ENCODE measurements around the gene OR1J4. TPM values are rescaled to one million over a fixed set of nuclear protein-coding genes. Genes with fewer than 3 reads are reported as not detected.

The OR1J4 gene, protein sequence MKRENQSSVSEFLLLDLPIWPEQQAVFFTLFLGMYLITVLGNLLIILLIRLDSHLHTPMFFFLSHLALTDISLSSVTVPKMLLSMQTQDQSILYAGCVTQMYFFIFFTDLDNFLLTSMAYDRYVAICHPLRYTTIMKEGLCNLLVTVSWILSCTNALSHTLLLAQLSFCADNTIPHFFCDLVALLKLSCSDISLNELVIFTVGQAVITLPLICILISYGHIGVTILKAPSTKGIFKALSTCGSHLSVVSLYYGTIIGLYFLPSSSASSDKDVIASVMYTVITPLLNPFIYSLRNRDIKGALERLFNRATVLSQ
- not detected for total RNA-seq
- polyA plus RNA-seq: not detected
- long read RNA-seq, donor 1: 0 reads
- long read RNA-seq, donor 2: 0 reads
- long read RNA-seq, donor 3: 0 reads
- long read RNA-seq, donor 4: 0 reads

- 71% methylated on average over 4 of the region's 4 CpGs for WGBS
- Histone ChIP-seq H3K27ac (ENCODE audit: low read length) (no peak within 1 kb of the TSS), H3K9me3 (ENCODE audit: control insufficient read depth, low read length) (no peaks in the 10 kb centered on the region), H3K4me1 (ENCODE audit: control insufficient read depth, insufficient read depth, low read length) (no peaks in the 10 kb centered on the region), H3K4me3 (ENCODE audit: low read length) (no peak within 1 kb of the TSS), H3K27me3 (ENCODE audit: control insufficient read depth, insufficient read depth) (no peaks in the 10 kb centered on the region)
- intact Hi-C loops (cut with DNase I): no loop called here
- DNase-seq (no peak), ATAC-seq (no peak)
These were observed at the start of gene OR1J4 for GRCh38 chr9:122518841-122519240. Gene OR1J4, plus strand, starts transcription at chr9:122519141. Its CDS starts 0 bp downstream, at chr9:122519141.

DNA sequence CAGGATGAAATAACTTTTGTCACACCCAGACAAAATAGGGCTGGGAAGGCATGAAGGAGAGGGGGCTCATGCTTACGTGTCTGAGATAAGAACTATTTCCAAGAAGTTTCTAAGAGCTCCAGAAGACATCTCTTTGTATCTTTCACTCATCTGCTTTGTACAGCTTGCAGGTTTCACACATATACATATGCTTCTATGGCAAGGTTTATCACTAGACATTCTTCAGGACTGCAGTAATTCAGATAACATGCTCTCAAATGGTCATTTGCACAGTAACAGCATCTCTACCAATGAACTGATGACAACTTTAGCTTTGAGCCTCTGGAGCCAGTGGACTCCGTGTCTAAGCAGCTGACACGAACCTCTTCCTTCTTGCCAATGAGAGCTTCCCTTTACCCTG, 44.4 kb upstream of the OR1J4 start:
- Histone ChIP-seq H3K4me3 (ENCODE audit: low read length) (no peak overlapping the region), H3K27me3 (ENCODE audit: control insufficient read depth, insufficient read depth) (no peaks in the 10 kb centered on the region), H3K27ac (ENCODE audit: low read length) (no peak overlapping the region), H3K9me3 (ENCODE audit: control insufficient read depth, low read length) (no peaks in the 10 kb centered on the region), H3K4me1 (ENCODE audit: control insufficient read depth, insufficient read depth, low read length) (no peaks in the 10 kb centered on the region)
- intact Hi-C loops (cut with DNase I): no loop called here
- ATAC-seq (no peak), DNase-seq (no peak)
- WGBS: 42% methylated on average over 3 of the region's 3 CpGs

GRCh38 chr9:122475717-122476116, 43.2 kb upstream of the OR1J4 start:
- H3K27ac ChIP-seq (ENCODE audit: low read length): no peak overlapping the region
- no peak for ATAC-seq
- no peak for DNase-seq
- intact Hi-C loops (cut with DNase I): no loop called here
- no peaks in the 10 kb centered on the region for H3K27me3 ChIP-seq (ENCODE audit: control insufficient read depth, insufficient read depth)
- H3K4me1 ChIP-seq (ENCODE audit: control insufficient read depth, insufficient read depth, low read length): no peaks in the 10 kb centered on the region
- H3K4me3 ChIP-seq (ENCODE audit: low read length): no peak overlapping the region
- H3K9me3 ChIP-seq (ENCODE audit: control insufficient read depth, low read length): no peaks in the 10 kb centered on the region
- 37% methylated on average over 2 of the region's 2 CpGs for WGBS

GRCh38 chr9:122477346-122477745, 41.6 kb upstream of the OR1J4 start:
- 85% methylated on average over 3 of the region's 3 CpGs for WGBS
- intact Hi-C loops (cut with DNase I): no loop called here

DNA sequence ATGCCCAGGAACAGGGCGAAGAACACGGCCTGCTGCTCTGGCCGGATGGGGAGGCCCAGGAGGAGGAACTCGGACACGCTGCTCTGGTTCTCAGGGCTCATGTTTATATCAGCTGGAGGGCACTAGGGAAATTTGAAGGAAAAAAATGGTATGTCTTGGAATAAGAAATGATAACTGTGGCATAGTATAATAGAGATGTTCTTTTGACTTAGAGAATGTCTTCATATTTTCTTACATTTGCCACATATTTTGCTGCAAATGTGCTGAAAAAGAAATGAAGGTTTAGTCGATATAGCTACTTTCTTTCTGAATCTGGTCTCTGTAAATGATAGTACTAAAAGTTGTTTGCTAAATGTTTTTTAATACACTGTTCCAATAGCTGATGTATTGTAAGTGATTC, 41.1 kb upstream of the OR1J4 start, which contains the start of gene OR1J1:
Gene OR1J1, minus strand, starts transcription at position 101 of the 400 bp plus-strand sequence. Its CDS starts 0 bp downstream, at position 101.
- Histone ChIP-seq H3K4me3 (ENCODE audit: low read length) (no peak within 1 kb of the TSS), H3K9me3 (ENCODE audit: control insufficient read depth, low read length) (no peaks in the 10 kb centered on the region), H3K4me1 (ENCODE audit: control insufficient read depth, insufficient read depth, low read length) (no peaks in the 10 kb centered on the region), H3K27me3 (ENCODE audit: control insufficient read depth, insufficient read depth) (no peaks in the 10 kb centered on the region), H3K27ac (ENCODE audit: low read length) (no peak within 1 kb of the TSS)
- 86% methylated on average over 6 of the region's 6 CpGs for WGBS
- ATAC-seq (no peak), DNase-seq (no peak)
- intact Hi-C loops (cut with DNase I): no loop called here

More at GRCh38 chr9:122477346-122477745, 41.6 kb upstream of the OR1J4 start:
- ATAC-seq (no peak), DNase-seq (no peak)
- Histone ChIP-seq H3K27me3 (ENCODE audit: control insufficient read depth, insufficient read depth) (no peaks in the 10 kb centered on the region), H3K27ac (ENCODE audit: low read length) (no peak overlapping the region), H3K9me3 (ENCODE audit: control insufficient read depth, low read length) (no peaks in the 10 kb centered on the region), H3K4me1 (ENCODE audit: control insufficient read depth, insufficient read depth, low read length) (no peaks in the 10 kb centered on the region), H3K4me3 (ENCODE audit: low read length) (no peak overlapping the region)

DNA sequence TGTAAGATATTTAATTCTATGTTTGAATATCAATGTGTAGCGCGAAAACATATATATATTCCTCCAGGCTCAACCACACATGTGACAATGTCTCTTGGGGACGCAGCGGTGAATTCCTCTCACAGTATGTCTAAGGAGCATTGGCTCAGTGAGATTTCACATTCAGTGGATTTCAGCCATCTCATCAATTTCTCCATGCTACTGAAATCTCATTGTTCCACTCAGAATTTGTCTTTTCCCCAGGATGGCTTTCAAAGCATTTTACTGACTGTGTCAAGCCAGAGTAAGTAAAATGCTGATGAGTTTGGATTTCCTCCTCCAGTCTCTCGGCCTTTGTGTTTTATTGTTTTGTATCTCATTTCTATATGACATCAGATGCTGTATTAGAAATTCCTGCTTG, 39.9 kb upstream of the OR1J4 start:
- H3K4me3 ChIP-seq (ENCODE audit: low read length): no peak overlapping the region
- H3K4me1 ChIP-seq (ENCODE audit: control insufficient read depth, insufficient read depth, low read length): no peaks in the 10 kb centered on the region
- intact Hi-C loops (cut with DNase I): no loop called here
- no peak overlapping the region for H3K27ac ChIP-seq (ENCODE audit: low read length)
- DNase-seq (no peak), ATAC-seq (no peak)
- no peaks in the 10 kb centered on the region for H3K27me3 ChIP-seq (ENCODE audit: control insufficient read depth, insufficient read depth)
- 78% methylated on average over 5 of the region's 5 CpGs for WGBS
- no peaks in the 10 kb centered on the region for H3K9me3 ChIP-seq (ENCODE audit: control insufficient read depth, low read length)

DNA sequence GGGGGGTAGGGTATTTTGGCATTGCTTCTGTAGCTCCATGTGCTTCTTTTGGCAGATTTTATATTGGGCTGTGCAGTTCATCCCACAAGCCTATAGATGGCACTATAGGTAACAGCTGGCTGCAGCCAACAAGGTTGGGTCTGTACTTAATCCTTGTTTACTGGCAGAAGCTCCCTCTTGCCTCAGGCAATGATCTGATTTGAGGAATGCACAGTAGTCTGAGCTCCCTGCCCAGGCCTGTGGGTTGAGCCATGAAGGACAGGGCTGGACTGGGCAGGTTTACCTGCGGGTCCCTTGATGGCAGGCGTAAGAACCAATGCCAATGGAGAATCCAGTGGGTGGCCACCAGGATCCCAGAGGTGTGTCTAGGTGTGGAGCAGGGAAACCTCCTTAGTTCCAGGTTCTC, 20.1 kb upstream of the OR1J4 start:
- Histone ChIP-seq H3K27me3 (ENCODE audit: control insufficient read depth, insufficient read depth) (no peaks in the 10 kb centered on the region), H3K4me1 (ENCODE audit: control insufficient read depth, insufficient read depth, low read length) (no peaks in the 10 kb centered on the region), H3K4me3 (ENCODE audit: low read length) (no peak overlapping the region), H3K9me3 (ENCODE audit: control insufficient read depth, low read length) (peaks cover 5% of the 10 kb centered on the region), H3K27ac (ENCODE audit: low read length) (no peak overlapping the region)
- intact Hi-C loops (cut with DNase I): no loop called here
- WGBS: 53% methylated on average over 2 of the region's 2 CpGs
- ATAC-seq: no peak
- DNase-seq: peak in 1 of 3 donors; percentile 9

GRCh38 chr9:122506964-122507363, 12.0 kb upstream of the OR1J4 start:
- intact Hi-C loops (cut with DNase I): no loop called here
- Histone ChIP-seq H3K9me3 (ENCODE audit: control insufficient read depth, low read length) (no peaks in the 10 kb centered on the region), H3K4me1 (ENCODE audit: control insufficient read depth, insufficient read depth, low read length) (no peaks in the 10 kb centered on the region), H3K27ac (ENCODE audit: low read length) (no peak overlapping the region), H3K27me3 (ENCODE audit: control insufficient read depth, insufficient read depth) (no peaks in the 10 kb centered on the region), H3K4me3 (ENCODE audit: low read length) (no peak overlapping the region)
- 44% methylated on average over 2 of the region's 2 CpGs for WGBS
- ATAC-seq: no peak
- DNase-seq: no peak

DNA sequence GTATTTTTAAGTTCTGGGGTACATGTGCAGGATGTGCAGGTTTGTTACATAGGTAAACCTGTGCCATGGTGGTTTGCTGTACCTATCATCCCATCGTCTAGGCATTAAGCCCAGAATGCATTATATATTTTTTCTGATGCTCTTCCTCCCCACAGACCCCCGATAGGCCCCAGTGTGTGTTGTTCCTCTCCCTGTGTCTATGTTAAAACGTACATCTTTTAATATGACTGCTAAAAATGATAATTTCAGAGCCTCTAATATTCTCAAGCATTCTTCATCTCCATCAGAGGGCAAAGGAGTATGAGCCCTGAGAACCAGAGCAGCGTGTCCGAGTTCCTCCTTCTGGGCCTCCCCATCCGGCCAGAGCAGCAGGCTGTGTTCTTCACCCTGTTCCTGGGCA, 8.4 kb upstream of the OR1J4 start, which contains the start of gene OR1J2:
Gene OR1J2, plus strand, starts transcription at position 301 of the 400 bp plus-strand sequence. Its CDS starts 0 bp downstream, at position 301.
- Histone ChIP-seq H3K9me3 (ENCODE audit: control insufficient read depth, low read length) (no peaks in the 10 kb centered on the region), H3K4me3 (ENCODE audit: low read length) (no peak within 1 kb of the TSS), H3K27ac (ENCODE audit: low read length) (no peak within 1 kb of the TSS), H3K27me3 (ENCODE audit: control insufficient read depth, insufficient read depth) (no peaks in the 10 kb centered on the region), H3K4me1 (ENCODE audit: control insufficient read depth, insufficient read depth, low read length) (no peaks in the 10 kb centered on the region)
- no peak for DNase-seq
- intact Hi-C loops (cut with DNase I): no loop called here
- WGBS: 79% methylated on average over 6 of the region's 6 CpGs
- no peak for ATAC-seq

GRCh38 chr9:122518226-122518625, 715 bp upstream of the OR1J4 start:
- Histone ChIP-seq H3K27ac (ENCODE audit: low read length) (no peak overlapping the region), H3K4me1 (ENCODE audit: control insufficient read depth, insufficient read depth, low read length) (no peaks in the 10 kb centered on the region), H3K27me3 (ENCODE audit: control insufficient read depth, insufficient read depth) (no peaks in the 10 kb centered on the region), H3K9me3 (ENCODE audit: control insufficient read depth, low read length) (no peaks in the 10 kb centered on the region), H3K4me3 (ENCODE audit: low read length) (no peak overlapping the region)
- ATAC-seq (no peak), DNase-seq (no peak)
- WGBS: 61% methylated on average over 2 of the region's 2 CpGs
- intact Hi-C loops (cut with DNase I): no loop called here

GRCh38 chr9:122519376-122519775, 435 bp downstream of the OR1J4 start:
- WGBS: 91% methylated on average over 3 of the region's 3 CpGs
- Histone ChIP-seq H3K4me1 (ENCODE audit: control insufficient read depth, insufficient read depth, low read length) (no peaks in the 10 kb centered on the region), H3K4me3 (ENCODE audit: low read length) (no peak overlapping the region), H3K27me3 (ENCODE audit: control insufficient read depth, insufficient read depth) (no peaks in the 10 kb centered on the region), H3K27ac (ENCODE audit: low read length) (no peak overlapping the region), H3K9me3 (ENCODE audit: control insufficient read depth, low read length) (no peaks in the 10 kb centered on the region)
- ATAC-seq (no peak), DNase-seq (no peak)
- intact Hi-C loops (cut with DNase I): no loop called here

All from right cardiac atrium (tissue), 5 donors.